Pancreas (tissue), 10 donors: Measurements from ENCODE around the gene PSMG1. TPM values are rescaled to one million over a fixed set of nuclear protein-coding genes. Genes with fewer than 3 reads are reported as not detected.

Source experiments
- ATAC-seq, 4 donors: fragments of 200-7000 bp; cut with Tn5 transposase; one replicate each; pipeline versions ENCODE4 v1.8.0 to v1.9.1; 2020; ENCODE audit warnings: mild to moderate bottlenecking in 4 of 4, moderate library complexity in 4 of 4
- DNase-seq, 6 donors: peaks; one replicate each; pipeline ENCODE4 v3.0.0-alpha.2; 2020
- FAIRE-seq: peaks from 2 replicates; lab custom pipeline; 2012; peaks lifted over from hg19 to GRCh38; lab: Jason Lieb, UNC
- H3K27ac ChIP-seq, 4 donors: fragments of 200-600 bp; sonication (generic); 1 replicate in 3 of 4; 2 replicates in 1 of 4; pipeline versions ENCODE4 v1.5.0 to v1.8.0; 2020
- H3K27me3 ChIP-seq, 4 donors: fragments of 200-600 bp; one replicate each; pipeline ENCODE4 v1.8.0; 2021
- H3K36me3 ChIP-seq, 3 donors: fragments of 200-600 bp; sonication (generic) in 1 of 3; one replicate each; pipeline versions ENCODE4 v1.5.0 to v1.8.0; 2020 to 2021
- H3K4me1 ChIP-seq, 3 donors: fragments of 200-600 bp; one replicate each; pipeline ENCODE4 v1.8.0; 2021
- H3K4me3 ChIP-seq, 4 donors: fragments of 200-600 bp; sonication (generic) in 2 of 4; one replicate each; pipeline versions ENCODE4 v1.5.0 to v1.8.0; 2020 to 2021
- H3K9me3 ChIP-seq, 4 donors: fragments of 200-600 bp; one replicate each; pipeline ENCODE4 v1.8.0; 2021
- CTCF ChIP-seq, 4 donors: fragments of 200-600 bp; sonication (generic) in 3 of 4; IDR thresholded peaks; one replicate each; pipeline versions ENCODE4 v1.5.0 to v1.8.0; 2021; ENCODE audit warnings: antibody characterized with exemption in 4 of 4
- WGBS, 2 donors: extraction: QIAGEN DNeasy Blood & Tissue Kit; methylation state at CpG; one replicate each; pipeline ENCODE4 v1.1.7; 2013; 5-methylcytosine and 5-hydroxymethylcytosine counted together
- intact Hi-C, 3 donors: fragments of 100-400 bp; cut with DNase I; formaldehyde crosslinking; loops; one replicate each; pipeline versions ENCODE4 v1.11.1 to v1.14.2; 2022
- polyA plus RNA-seq, 2 donors: library from polyadenylated mRNA; stranded (reverse); fragments of 200-250 nt; gene quantifications; one replicate each; pipeline ENCODE4 v1.2.3, GENCODE V29; 2013
- total RNA-seq, 6 donors: library from RNA; stranded (reverse); fragmentation: NEBNext Ultra II Directional in 4 of 6; extraction: Animal tissue kit (Norgen Biotek cat#: 25700) in 4 of 6; gene quantifications; one replicate each; pipeline versions ENCODE4 v1.2.1 to v1.2.4, GENCODE V29; 2021 to 2023
- donor health status: healthy with polysubstance abuse.
- donor health status: DM: no; HTN: no; CAD: no; lungs with moderate emphysema.
- donor health status: DM: no; HTN: no; CAD: no.
- donor health status: control.
- donor health status: control.
- donor health status: Bipolar disorder and iron deficiency.
- donor health status: DM: yes; HTN: yes; CAD: no.
- donor health status: DM: no; HTN: no; CAD: no.
- donor health status: DM: no; HTN: no; CAD: no.
- donor health status: DM: yes; HTN: yes; CAD: no.

Gene PSMG1
- total and polyA plus RNA-seq, 8 donors: 12.4 to 35.0 (median 18.1) TPM

GRCh38 chr21:39217356-39218081, 34.3 kb upstream of the PSMG1 start:
- H3K27me3 ChIP-seq: no peaks in the 10 kb centered on the region
- 59 to 68% methylated on average over 3 of the region's 3 CpGs for WGBS, 2 donors
- H3K36me3 ChIP-seq: peaks cover 0 to 3% (median 0%) of the 10 kb centered on the region in 3 donors
- intact Hi-C loops: no loop called here
- peak; percentile 39 for FAIRE-seq
- H3K4me1 ChIP-seq: peaks cover 0 to 5% (median 0%) of the 10 kb centered on the region in 3 donors
- TF ChIP-seq CTCF (IDR thresholded peaks at IDR 0.05): no peak
- no peak overlapping the region for H3K4me3 ChIP-seq
- DNase-seq: no peak
- no peaks in the 10 kb centered on the region for H3K9me3 ChIP-seq
- H3K27ac ChIP-seq: no peak overlapping the region
- ATAC-seq: peak in 2 of 4 donors; percentile 42 to 56

GRCh38 chr21:39216290-39216689, 33.0 kb upstream of the PSMG1 start:
- Histone ChIP-seq H3K4me3 (no peak overlapping the region), H3K36me3 (no peaks in the 10 kb centered on the region), H3K4me1 (peaks cover 0 to 5% (median 0%) of the 10 kb centered on the region in 3 donors), H3K9me3 (no peaks in the 10 kb centered on the region), H3K27ac (no peak overlapping the region), H3K27me3 (no peaks in the 10 kb centered on the region)
- DNase-seq (no peak), ATAC-seq (no peak), FAIRE-seq (no peak)
- intact Hi-C loops: no loop called here
- 89 to 94% methylated on average over 2 of the region's 2 CpGs for WGBS, 2 donors
- TF ChIP-seq CTCF (IDR thresholded peaks at IDR 0.05): no peak

GRCh38 chr21:39215078-39215477, 31.8 kb upstream of the PSMG1 start:
- no peaks in the 10 kb centered on the region for H3K9me3 ChIP-seq
- H3K4me1 ChIP-seq: peaks cover 0 to 5% (median 0%) of the 10 kb centered on the region in 3 donors
- no peak for TF ChIP-seq CTCF (IDR thresholded peaks at IDR 0.05)
- H3K36me3 ChIP-seq: peaks cover 0 to 7% (median 0%) of the 10 kb centered on the region in 3 donors
- no peaks in the 10 kb centered on the region for H3K27me3 ChIP-seq
- ATAC-seq (no peak), DNase-seq (no peak), FAIRE-seq (no peak)
- intact Hi-C loops: no loop called here
- H3K27ac ChIP-seq: no peak overlapping the region
- WGBS, 2 donors: 95% methylated on average over 7 of the region's 7 CpGs
- no peak overlapping the region for H3K4me3 ChIP-seq

- intact Hi-C loops: no loop called here
- DNase-seq (no peak), FAIRE-seq (no peak), ATAC-seq (no peak)
- Histone ChIP-seq H3K4me1 (no peaks in the 10 kb centered on the region), H3K4me3 (no peak overlapping the region), H3K36me3 (peaks cover 0 to 38% (median 15%) of the 10 kb centered on the region in 3 donors), H3K27ac (no peak overlapping the region), H3K9me3 (no peaks in the 10 kb centered on the region), H3K27me3 (no peaks in the 10 kb centered on the region)
- TF ChIP-seq CTCF (IDR thresholded peaks at IDR 0.05): no peak
- 92 to 94% methylated on average over 2 of the region's 2 CpGs for WGBS, 2 donors
Measured at GRCh38 chr21:39209334-39209688, 26.1 kb upstream of the PSMG1 start.
